ENCODE data around the gene PTPRN2. TPM values are rescaled to one million over a fixed set of nuclear protein-coding genes. Genes with fewer than 3 reads are reported as not detected.

PTPRN2 gene
- total and polyA plus RNA-seq, 9 of the 15 experiments (the other 6 are each of a cell fraction or from before 2014, with no cell fraction given) = not detected

DNA sequence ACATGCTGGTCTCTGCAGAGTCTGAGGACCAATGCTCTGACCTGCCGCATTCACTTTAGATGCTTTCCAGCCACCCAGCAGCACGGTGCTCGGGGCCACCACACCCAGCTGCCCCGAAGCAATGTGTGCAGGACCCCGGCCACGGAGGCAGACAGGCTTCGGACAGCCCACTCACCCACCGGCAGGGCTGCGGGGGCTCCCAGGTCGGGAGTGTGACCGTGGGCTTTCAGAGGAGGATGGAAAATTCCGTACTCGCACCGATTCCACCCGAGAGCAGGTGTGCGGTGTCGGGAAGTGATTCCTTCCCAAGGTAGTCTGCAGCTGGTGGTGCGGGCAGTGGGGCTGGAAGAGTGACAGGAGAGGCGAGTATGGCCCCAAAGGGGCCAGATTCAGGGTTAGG is 1059.9 kb downstream of the PTPRN2 start:
- CTCF ChIA-PET (ENCODE audit: low intra/inter-chr PET ratio) = no interaction called here
- H3K9ac ChIP-seq (ENCODE audit: insufficient read depth in 1 of 2, low read depth in 2 of 2, low read length in 2 of 2) = no peak overlapping the region
- H3K4me2 ChIP-seq (ENCODE audit: insufficient read depth, low read length) = no peak overlapping the region
- H3K36me3 ChIP-seq (ENCODE audit: control insufficient read depth, insufficient read depth, low read length) = no peaks in the 10 kb centered on the region
- H2AFZ ChIP-seq (ENCODE audit: low read depth, low read length) = no peak overlapping the region
- no peaks in the 10 kb centered on the region for H3K9me1 ChIP-seq (ENCODE audit: control insufficient read depth, insufficient read depth, low read length)
- H3K79me2 ChIP-seq (ENCODE audit: control insufficient read depth, insufficient read depth, low read length) = no peaks in the 10 kb centered on the region
- H3K4me1 ChIP-seq (replicated peaks in 1 of 2; ENCODE audit: control insufficient read depth in 2 of 2, insufficient read depth in 2 of 2, low read length in 2 of 2) = peaks cover 2 to 21% of the 10 kb centered on the region in 2 experiments; a peak in 3 of 5 replicates
- no peak for DNase-seq (ENCODE audit: extremely low read depth in 1 of 4, low spot score in 3 of 4)
- FAIRE-seq = no peak
- no peak overlapping the region for H3K27ac ChIP-seq (ENCODE audit: extremely low read depth, low read depth, low read length)
- intact Hi-C loops (cut with micrococcal nuclease) (no loop called here), in situ Hi-C loops (cut with MboI) (no loop called here)
- H4K20me1 ChIP-seq (replicated peaks; ENCODE audit: control insufficient read depth, insufficient read depth, low read length) = 0 out of 2 replicates have a peak, but pooled peaks cover 3% of the 10 kb centered on the region
- no peak for ATAC-seq
- WGBS (ENCODE audit: insufficient coverage, low coverage, missing lambda C conversion rate) = 3% methylated on average over 19 of the region's 19 CpGs
- H3K27me3 ChIP-seq (ENCODE audit: control insufficient read depth in 2 of 2, insufficient read depth in 2 of 2, low read length in 2 of 2) = peaks cover 77 to 81% of the 10 kb centered on the region in 2 experiments
- no peak overlapping the region for H3K4me3 ChIP-seq
- POLR2A ChIA-PET = interaction anchor here (0.8 kb wide), 1 partner anchor 70 kb away, joined by 3 read pairs; no protein-coding TSS in a partner anchor
- BruUV-seq (replicated peaks) = no TSS peak
- H3K9me3 ChIP-seq (replicated peaks; ENCODE audit: control insufficient read depth, insufficient read depth, low read depth, low read length) = no peaks in the 10 kb centered on the region
- TF ChIP-seq HOMEZ (CRISPR knock-in tag; IDR thresholded peaks at IDR 0.05) (no peak), OTX1 (CRISPR knock-in tag; IDR thresholded peaks at IDR 0.05) (no peak)
- TF ChIP-seq, protein P1, sequence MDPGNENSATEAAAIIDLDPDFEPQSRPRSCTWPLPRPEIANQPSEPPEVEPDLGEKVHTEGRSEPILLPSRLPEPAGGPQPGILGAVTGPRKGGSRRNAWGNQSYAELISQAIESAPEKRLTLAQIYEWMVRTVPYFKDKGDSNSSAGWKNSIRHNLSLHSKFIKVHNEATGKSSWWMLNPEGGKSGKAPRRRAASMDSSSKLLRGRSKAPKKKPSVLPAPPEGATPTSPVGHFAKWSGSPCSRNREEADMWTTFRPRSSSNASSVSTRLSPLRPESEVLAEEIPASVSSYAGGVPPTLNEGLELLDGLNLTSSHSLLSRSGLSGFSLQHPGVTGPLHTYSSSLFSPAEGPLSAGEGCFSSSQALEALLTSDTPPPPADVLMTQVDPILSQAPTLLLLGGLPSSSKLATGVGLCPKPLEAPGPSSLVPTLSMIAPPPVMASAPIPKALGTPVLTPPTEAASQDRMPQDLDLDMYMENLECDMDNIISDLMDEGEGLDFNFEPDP (CRISPR knock-in tag; IDR thresholded peaks at IDR 0.05) = no peak
- TF ChIP-seq, protein P2, sequence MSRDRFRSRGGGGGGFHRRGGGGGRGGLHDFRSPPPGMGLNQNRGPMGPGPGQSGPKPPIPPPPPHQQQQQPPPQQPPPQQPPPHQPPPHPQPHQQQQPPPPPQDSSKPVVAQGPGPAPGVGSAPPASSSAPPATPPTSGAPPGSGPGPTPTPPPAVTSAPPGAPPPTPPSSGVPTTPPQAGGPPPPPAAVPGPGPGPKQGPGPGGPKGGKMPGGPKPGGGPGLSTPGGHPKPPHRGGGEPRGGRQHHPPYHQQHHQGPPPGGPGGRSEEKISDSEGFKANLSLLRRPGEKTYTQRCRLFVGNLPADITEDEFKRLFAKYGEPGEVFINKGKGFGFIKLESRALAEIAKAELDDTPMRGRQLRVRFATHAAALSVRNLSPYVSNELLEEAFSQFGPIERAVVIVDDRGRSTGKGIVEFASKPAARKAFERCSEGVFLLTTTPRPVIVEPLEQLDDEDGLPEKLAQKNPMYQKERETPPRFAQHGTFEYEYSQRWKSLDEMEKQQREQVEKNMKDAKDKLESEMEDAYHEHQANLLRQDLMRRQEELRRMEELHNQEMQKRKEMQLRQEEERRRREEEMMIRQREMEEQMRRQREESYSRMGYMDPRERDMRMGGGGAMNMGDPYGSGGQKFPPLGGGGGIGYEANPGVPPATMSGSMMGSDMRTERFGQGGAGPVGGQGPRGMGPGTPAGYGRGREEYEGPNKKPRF (IDR thresholded peaks at IDR 0.05; ENCODE audit: low read depth, low read length) = no peak
- TF ChIP-seq, protein P3, sequence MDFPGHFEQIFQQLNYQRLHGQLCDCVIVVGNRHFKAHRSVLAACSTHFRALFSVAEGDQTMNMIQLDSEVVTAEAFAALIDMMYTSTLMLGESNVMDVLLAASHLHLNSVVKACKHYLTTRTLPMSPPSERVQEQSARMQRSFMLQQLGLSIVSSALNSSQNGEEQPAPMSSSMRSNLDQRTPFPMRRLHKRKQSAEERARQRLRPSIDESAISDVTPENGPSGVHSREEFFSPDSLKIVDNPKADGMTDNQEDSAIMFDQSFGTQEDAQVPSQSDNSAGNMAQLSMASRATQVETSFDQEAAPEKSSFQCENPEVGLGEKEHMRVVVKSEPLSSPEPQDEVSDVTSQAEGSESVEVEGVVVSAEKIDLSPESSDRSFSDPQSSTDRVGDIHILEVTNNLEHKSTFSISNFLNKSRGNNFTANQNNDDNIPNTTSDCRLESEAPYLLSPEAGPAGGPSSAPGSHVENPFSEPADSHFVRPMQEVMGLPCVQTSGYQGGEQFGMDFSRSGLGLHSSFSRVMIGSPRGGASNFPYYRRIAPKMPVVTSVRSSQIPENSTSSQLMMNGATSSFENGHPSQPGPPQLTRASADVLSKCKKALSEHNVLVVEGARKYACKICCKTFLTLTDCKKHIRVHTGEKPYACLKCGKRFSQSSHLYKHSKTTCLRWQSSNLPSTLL (IDR thresholded peaks at IDR 0.05) = no peak
